HG02623 (cell line): ENCODE data around the gene KLHL29.

Experiments
- ATAC-seq: cut with Tn5 transposase; IDR thresholded peaks from one replicate; pipeline ENCODE4 v1.9.1; 2021; ENCODE audit warnings: moderate library complexity; ENCODE audit not compliant: unreplicated experiment

The KLHL29 gene

DNA sequence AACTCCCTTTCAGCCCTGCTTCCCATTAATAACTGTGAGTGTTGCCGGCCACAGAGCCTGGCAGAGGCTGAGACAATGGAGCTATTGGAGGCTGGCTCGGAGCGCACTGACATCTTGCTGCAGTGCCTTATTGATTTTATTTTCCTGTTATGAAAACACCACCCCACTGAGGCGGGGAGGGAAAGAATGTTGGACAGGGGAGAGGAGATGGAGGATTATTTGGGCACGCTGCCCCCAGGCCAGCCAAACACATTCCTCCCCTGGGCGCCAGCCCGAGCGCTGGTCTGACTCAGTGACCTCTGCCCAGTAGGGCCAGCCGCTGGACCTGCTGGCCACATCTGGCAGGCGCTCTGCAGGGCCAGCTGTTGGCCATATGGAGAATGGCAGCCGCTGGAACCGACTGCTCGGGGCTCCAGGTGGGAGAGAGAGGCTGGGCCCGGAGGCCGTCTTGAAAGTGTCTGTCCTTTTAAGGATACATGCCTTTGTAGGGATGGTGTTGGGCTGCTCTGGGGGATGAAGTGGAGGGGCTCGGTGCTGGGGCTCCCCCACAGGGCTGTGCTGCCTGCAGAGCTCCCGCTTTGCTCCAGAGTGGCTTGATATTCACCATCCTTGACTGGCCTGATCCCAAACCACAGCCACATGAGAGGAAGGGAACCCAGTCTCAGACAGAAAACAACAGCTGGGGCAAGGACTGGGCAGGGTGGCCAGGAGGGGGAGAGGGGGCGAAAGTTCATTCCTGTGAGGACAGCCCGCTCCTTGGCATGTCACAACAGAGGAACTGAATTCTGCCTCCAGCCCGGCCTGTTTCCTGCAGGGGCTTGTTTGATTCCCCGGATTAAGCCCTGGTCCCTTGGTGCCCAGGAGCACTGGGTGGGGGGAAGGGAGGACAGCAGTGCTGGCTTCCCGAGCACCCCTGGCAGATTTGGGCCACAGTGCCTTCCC lies 179.0 kb downstream of the KLHL29 start:
- no peak for ATAC-seq

DNA sequence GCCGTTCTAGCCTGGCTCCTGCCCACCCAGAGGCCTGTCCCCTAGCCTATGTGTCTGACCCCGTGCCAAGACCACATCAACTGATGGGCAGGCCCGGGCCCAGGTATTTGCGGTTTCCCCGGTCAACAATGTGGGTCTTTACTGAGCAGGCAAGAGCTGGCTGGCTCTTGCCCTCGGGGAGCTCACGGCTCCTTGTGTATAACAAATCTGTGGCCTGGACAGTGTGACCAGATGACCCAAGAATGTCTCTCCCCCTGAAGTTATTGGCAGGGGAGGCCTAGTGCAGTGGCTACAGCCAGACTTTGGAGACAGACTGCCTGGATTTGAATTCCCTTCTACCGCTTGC lies 179.6 kb downstream of the KLHL29 start:
- no peak for ATAC-seq

DNA sequence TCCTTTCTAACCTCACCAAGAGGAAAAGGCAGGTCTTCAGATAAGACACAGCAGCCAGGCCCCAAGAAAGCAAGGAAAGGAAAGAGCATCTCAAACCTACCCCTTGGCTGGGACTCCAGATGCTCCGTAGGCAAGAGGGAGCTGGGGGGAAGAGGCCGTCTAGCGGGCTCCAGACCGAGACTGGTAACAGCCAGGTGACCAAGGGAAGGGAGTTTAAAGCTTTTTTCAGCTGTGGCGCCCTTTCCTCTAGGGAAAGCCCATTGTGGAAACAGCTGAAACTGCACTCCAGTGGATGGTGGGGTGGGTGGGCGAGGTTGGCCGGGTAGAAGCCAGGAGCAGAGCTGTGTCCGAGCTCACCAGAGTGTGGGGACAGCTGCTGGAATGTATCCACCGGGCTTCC lies 180.4 kb downstream of the KLHL29 start:
- no peak for ATAC-seq

DNA sequence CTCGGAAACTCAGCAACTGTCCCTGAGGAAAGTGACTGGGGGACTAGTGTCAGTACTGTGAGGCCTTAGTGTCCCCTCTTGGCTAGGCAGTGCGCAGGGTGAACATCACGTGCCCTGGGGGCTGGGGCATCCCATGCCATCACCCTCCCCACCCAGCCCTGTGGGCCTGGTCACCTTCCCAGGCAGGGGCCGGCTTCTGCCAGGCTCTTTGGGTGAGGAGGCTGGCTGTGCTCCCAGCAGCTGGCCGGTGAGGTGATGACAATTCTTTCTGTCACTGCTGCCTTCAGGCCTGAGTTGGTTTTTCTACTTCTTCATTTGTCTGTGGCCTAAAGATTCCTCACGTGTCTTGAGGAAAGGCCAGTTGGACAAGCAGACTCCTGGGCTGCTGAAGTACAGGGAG lies 180.8 kb downstream of the KLHL29 start:
- ATAC-seq, result no peak

DNA sequence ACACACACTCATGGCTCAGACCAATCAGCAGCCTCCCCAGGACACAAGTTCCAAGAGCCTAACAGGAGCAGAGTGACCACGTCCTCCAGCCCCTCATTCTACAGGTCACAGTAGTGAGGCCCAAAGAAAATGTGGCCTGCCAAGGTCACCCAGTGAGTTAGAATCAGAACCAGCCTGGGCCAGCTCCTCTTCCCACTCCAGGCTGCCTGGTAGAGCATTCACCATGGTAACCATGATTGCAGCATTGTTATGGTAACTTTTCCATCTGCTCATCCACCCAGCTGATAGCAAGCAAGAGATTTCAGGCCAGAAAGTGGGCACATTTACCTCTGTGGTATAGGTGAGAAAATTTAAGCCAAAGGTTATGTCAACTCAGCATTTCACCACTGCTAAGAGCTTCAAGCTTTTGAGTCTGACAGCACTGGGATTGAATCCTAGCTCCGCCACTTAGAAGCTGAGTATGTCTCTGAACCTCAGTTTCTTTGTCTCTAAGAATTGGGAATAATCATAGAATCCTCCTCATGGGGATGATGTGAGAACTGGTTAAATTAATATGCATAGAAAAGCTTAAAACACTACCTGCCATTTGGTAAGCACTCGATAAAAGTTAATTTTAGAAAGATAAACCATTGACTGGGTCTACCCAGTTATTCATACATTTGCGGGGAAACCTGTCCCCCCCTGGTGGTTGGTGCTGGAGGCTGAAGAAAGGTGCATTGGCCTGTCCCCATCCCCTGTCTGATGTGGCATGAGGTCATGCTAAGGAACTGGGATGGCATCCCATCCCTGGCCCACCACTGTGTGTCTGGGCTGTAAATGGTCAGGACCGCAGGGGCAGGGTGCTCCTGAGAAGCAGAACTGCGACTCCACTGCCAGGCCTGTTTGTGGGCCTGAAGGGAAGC lies 181.5 kb downstream of the KLHL29 start:
- ATAC-seq, result no peak

DNA sequence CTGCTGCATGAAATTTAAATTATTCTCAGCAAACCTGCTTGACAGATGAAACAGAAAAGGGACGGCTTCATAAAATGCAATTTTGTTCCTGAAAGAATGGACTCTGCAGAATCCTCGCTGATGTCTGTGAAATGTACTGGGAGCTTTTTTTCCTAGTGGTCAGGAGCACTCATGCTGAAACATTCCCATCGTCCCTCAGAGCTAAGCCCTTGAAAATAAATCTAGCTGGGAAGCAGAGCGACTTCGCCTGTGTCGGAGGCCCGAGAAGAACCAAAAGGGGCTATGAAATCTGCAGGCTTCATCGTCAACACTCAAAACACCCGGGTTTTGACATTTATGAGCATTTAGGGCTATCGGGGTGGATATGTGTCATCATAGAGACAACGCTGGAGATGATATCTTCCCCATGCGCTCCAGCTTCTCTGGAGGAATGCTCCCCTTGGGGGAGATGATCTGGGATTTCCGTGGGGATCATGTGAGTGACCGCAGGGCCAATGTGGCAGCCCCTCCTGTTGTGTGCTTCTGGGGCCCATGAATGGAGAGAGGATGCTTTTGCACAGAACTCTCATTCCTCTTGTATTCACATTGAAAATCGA lies 182.3 kb downstream of the KLHL29 start:
- no peak for ATAC-seq

DNA sequence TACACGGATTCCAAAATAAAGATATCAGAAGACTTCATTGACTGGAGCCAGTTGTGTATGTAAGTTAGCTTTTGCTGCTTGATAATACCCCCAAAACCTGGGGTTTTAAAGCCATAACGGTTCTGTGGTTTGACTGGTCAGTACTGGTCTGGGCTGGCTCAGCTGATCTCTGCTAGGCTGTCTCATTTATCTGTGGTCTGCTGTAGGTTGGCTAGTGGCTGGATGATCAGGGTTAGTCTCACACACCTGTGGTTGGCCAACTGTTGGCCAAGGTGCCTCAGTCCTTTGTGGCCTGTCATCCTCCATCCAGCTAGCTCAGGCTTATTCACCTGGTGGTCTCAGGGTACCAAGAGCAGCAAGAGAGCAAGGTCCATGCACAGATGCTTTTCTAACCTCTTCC lies 183.2 kb downstream of the KLHL29 start:
- no peak for ATAC-seq

DNA sequence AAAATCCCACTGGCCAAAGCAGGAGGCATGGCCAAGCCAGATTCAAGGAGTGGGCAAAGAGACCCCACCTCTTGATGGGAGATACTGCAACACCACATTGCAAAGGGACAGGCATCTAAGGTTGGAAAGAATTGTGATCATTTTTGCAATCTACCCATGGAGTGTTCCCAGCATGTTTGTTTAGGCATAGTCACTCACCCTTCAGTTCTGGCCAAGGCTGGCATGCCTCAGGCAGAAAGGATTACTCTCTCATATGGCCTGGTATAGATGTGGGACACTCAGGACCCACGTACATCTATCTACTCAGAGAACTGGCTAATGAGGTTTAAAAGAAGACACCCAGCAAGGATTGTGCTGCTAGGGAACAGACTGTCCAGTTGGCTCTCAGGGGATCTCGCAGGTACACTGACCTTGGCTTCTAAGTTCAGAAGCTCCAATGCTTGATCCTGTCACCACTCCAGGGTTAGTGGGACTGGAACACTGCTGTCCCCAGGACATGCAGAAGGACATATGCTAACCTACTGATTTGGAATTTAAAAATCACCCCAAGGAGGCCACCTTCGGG lies 183.7 kb downstream of the KLHL29 start:
- no peak for ATAC-seq

DNA sequence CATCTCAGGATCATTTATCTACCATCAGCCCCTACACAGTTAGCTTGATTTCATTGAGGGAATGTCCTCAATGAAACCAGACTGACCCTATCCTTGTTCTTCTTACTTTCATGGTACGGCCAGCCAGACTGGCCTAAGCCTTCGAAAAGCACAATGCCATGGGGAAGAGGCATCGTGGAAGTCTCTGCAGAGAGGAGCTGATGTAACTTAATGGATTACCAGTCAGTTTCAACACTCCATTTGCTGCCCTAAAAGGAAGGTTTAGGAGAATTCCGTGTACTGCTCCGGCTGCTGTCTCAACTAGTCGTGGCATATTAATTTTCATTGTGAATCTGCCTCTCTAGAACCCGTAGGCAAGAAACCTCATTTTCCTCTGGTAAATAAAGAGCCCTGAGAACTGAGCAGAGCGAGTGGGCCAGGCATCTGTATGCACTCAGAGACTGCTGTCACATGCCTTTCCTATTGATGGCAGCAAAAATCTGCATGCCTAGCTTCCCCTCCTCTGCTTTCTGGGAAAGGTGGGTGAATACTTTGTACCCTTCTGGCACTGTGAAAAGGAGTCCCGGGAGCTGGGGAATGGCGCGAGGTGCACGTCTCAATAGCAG lies 184.9 kb downstream of the KLHL29 start:
- ATAC-seq, result no peak

DNA sequence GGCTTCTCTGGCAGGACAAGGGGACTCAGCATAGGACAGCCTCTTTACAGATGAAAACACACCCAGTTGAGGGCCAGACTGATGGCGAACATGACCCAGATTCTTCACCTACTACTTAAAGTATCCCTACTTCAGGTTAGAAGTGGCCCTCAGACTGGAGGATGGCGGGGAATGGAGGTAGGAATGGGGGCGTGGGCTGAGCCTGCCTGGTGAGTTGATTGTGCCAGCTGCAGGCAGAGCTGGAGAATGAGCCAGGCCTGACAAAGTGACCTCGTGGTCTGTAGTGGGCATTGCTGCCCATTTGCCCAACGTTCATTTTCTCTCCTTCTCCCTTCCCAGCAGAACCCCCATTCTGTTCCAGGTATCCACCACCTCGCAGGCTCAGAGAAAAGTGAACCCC lies 186.1 kb downstream of the KLHL29 start:
- ATAC-seq, result no peak

DNA sequence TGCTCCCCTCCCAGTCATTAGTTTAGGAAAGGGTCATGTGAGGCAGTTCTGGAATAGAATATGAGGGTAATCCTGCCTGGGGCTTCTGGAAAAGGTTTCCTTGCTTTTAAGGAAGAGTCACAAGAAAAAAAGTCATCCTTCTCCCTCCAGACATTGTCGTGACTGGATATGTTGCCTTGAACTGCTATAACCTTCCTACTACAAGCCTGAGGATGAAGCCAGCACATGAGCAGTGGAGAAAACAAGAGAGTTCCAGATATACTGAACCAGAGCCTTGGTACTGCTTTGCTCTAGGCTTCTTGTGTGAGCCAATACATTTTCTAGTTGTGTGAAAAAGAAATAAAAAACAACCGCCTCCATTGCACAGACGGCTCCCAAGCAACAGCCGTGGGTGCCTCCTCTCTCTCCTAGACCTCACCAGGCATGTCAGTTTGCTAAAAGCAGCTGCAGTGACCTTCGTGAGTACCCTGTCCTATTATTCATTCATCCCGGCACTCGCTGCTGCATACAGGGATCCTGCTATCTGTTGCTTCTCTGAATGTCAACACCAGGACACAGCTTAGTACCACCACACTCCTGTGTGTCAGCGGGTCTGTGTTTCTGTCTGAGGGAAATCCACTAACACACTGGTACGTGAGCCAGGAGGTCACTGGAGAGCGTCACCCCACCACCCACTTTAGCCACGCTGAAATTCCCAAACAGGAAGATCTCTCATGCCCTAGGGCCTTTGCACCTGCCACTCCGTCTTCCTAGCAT lies 186.7 kb downstream of the KLHL29 start:
- ATAC-seq, result no peak

DNA sequence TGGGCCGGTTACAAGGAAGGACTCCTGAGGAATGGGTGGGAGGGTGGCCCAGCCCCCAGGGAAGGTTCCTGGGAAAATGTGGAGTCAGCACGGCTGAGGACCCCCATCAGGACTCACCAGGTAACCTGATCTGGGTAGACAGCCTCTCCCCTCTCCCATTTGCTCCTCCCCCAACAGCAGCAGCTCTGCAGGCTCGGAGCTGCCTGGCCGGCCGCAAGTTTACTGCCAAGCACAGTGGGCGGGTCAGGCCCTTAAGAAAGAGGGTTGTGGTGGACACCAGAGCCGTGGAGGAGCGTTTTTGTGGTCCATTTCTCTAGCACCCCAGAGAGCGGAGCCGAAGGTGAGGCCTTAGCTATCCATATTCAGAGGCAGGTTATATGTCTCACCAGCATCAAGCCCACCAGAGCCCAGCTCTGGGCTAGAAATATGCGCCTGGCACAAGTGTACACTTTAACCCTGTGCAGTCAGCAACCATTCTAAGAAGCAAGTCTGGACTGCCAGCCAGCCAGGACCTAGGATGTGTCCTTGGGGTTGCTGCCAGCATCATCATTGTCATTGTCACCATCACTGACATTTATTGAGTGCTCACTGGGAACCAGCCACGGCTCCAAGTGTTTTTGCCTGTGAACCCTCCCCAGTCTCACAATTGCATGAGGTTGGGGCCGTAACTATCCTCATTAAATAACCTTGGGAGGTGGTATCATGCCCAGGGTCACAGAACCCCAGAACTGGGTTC lies 190.1 kb downstream of the KLHL29 start:
- no peak for ATAC-seq

DNA sequence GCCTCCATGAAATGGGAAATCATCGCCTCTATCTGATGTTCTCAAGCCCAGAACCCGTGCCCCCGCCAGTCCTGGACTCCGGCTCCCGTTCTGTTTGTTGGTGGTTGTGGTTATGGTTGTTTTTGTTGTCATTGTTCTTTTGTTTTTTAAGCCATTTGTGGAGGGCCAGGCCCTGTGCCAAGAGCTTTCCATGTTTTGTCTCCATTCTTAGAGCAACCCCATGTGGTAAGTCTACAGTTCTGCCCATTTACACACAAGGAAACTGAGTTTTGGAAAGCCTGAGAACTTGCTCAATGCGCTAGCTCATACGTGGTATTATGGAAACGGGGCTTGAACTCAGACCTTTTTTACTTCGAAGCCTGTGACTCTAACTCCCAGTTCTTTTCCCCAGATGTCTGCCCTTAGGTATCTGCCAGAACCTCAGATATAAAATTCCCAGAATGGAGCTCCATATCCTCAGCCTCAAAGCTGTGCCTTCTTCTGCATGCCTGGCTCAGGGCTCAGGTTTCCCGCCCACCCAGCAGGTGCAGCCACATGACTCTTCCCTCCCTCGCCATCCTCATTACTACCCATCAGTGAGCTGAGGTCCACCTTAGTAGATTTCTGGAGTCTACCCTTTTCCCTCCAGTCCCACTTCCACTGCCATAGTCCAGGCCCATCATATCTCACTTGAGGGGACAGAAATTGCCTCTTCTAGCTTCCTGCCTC lies 194.1 kb downstream of the KLHL29 start:
- no peak for ATAC-seq

DNA sequence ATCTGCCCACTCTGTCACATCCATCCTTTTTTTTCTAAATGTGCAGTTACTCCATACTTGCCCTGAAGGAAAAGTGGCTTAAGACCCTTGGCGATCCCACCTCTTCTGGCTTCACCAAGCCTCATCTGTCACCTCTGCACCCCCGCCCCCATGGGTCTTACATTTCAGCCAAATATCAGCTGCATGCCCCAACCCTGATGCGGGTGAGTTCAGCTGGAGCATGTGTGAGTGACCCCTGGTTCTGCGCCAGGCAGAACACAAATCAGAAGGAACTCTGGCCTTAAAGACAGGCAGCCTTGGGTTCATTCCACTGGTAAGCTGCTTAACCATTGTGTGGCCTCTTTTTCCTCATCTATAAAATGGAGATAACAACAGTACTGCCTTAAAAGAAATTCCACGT lies 194.7 kb downstream of the KLHL29 start:
- ATAC-seq, result no peak

DNA sequence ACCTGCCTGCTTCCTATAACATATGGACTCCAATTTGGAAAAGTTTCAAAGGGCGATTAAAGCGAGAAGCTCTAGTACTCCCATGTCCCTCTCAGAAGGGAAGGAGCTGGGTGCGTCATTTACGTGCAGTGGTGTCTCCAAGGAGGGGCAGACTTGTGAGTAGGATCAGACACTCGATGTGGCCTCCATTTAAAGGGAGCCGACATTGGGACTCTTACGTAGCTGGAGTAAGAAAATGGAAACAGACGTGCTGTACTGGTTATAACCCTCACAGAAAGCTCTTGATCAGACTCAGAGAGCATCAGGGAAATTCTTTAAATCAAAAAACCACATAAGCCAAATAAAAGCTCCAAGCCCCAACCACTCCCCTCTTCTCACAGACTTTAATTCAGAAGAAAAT lies 198.5 kb downstream of the KLHL29 start:
- no peak for ATAC-seq

DNA sequence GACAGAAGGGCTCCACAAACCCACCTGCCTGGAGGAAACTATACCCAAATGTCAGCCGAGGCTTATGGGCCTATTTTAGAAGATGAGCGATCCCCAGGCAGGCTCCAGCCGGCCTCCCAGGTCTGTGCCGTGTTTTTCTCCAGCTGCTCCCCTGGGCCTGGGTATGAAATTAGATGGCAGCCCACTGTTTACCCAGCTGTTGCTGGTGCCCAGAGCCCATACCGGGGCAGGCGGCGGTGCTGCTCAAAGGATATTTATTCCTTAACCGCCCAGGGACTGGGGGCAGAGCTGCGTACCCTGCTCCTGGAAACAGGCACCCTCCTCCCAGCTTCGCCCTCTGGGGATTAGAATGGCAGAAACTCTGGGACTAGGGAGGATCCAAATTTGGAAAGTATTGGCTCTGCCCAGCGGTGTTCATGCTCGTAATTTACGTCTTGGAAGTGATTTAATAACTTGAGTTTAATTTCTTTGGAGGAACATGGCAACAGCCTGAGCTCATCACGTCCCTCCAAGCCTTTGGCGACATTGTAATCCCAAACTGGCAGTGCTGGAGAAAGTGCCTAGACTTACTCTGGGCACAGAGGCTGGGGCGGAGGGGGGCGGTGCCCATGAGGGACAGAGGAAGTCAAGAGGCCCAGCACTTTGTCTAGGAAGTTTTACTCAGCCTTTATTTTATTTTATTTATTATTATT lies 199.2 kb downstream of the KLHL29 start:
- ATAC-seq, result no peak

DNA sequence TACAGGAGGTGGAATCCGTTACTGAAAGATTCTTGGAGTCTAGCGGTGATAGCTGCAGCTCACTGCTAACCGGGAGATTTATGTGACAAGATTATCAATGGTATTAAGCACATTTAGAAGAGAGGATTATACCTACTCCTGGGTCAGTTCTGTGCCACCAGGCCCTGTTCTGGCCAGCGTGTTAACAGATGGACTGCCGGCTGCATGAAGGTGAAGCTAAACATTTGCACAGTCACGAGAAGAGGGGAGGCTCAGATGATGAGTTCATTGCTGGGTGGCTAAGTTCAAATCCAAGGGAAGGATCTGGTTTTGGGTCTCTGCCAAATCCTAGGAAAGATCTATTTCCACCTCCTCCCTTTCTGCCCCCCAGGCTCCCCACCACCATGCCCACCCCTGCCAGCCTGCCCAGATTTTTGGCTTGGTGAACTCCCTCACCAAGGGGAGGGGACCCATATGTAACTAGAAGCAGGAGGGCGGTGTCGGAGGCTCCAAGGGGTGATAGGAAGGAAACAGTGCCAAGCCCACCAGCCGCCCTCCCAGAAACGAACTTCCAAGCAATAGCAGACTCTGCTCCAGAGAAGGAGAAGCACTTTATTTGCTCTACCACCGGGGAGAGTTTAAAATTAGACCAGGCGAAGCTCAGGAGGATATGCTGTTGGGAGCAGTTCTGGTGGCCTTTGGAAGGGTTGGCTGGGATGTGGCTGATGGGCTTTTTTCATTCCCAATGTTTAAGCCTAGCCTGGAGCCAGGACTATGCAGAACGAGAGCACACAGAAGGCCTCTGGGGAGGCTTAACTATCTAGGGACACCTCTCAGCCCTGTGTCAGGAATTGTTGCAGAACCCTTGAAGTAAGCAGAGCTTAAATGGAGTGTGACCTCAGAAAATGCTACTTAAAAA lies 200.5 kb downstream of the KLHL29 start:
- no peak for ATAC-seq
